ENCODE data around the gene EXOC6.
"Not testable (repeated sequence)": the region's sequence is repeated elsewhere in the genome, so short reads cannot be mapped to it uniquely, and the experiment has no call there.

The EXOC6 gene

DNA sequence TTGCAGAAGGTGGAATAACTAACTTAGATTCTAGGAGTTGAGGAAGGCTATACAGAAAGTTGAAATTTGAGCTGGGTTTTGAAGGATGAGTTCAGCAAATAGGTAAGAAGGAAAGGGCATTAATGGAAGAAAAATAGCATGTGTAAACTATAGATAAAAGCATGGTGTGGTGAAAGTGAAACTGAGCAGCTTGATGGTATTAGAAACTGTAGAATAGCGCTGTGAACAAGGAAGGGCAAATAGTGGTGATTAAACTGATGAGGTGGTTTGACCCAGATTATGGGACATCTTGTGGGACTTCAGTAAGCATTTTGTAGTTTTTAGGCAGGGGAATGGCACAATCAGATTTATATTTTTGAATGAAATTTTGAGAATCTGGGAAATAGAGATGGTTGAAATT lies 90.5 kb downstream of the EXOC6 start:
- no peak for DNase-seq

DNA sequence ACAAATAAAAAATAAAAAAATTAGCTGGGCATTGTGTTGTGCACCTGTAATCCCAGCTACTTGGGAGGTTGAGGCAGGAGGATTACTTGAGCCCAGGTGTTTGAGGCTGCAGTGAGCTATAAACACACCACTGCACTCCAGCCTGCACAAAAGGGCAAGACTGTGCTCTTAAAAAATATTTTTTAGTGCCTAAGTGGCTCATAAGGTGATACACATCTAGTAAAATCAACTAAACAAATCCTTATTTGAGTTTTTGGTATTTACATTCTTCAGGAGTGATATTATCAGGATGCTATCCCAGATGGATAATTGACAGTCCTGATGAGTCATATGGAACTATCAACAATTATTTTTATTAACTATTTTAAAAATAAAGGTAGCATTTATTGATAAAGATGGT lies 93.9 kb downstream of the EXOC6 start:
- DNase-seq, result no peak

- DNase-seq, result no peak
Measured at GRCh38 chr10:92946491-92946890, 98.2 kb downstream of the EXOC6 start.

- not testable (repeated sequence) for DNase-seq
Measured at GRCh38 chr10:92952573-92952972, 104.3 kb downstream of the EXOC6 start.

- DNase-seq, result no peak
Measured at GRCh38 chr10:92957223-92958010, 109.1 kb downstream of the EXOC6 start.

- DNase-seq, result no peak
Measured at GRCh38 chr10:92961638-92962037, 113.3 kb downstream of the EXOC6 start.

GRCh38 chr10:92965314-92965713 lies 117.0 kb downstream of the EXOC6 start:
- no peak for DNase-seq

DNA sequence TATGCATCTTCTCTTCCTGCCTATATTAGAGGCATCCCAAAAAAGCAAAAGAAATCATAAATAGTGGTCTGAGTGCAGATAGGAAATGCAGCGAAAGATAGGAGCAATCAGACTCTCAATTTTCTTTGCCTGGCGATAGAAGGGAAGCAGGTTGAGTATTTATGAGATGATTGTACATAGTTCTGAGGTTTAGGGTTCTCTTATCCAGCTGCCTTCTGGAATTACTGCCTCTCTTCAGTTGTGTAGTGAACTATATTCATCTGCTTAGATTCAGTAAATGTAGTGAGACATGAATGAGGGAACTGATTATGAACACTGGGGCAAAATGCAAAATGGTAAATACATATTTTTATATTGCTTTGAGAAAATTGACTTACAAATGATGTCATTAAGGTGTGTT lies 119.3 kb downstream of the EXOC6 start:
- DNase-seq, result no peak

DNA sequence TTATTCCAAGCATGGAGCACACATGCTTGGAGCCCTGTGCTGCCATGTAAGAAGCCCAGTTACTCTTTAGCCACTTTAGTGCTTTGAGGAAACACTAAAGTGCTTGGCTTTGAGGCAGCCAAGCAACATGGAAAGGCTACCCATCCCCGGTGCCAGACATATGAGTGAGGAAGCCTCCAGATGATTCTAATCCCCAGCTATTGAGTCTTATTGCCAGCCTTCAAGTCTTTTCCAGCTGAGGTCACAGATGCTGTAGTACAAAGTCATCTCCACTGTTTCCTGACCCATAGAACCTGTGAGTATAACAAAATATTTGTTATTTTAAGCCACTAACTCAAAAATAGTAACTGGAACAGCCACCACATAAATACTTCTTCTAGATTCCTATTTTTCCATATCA lies 120.8 kb downstream of the EXOC6 start:
- no peak for DNase-seq

DNA sequence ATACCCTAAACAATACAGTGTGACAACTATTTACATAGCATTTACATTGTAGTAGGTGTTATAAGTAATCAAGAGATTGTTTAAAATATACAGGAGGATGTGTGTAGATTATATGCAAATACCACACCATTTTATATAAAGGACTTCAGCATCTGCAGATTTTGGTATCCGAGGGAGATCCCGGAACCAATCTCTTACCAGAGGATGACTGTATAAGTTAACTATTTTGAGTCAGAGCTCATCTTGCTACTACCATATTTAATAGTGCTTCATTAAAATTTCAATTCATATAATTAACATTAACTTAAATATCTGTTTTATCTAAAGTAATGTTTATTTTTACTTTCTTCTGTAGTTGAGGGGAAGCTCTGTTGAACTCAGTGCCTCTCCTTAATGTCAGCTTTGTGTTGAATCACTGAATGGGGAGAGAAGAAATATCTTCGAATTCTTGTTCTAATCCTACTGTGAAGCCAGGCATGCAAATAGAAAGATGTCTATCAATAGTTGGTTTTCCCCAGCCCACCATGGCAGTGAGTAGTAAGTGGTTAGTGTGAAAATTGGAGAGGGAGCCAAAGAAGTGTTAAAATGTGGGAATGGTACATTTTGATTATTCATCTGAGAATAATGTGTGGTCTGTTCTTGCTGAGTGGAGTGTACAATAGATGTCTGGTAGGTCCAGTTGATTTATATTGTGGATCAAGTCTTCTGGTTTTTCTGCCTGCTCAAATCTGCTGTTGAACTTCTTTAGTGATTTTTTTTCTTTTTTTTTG lies 122.2 kb downstream of the EXOC6 start:
- no peak for DNase-seq

DNA sequence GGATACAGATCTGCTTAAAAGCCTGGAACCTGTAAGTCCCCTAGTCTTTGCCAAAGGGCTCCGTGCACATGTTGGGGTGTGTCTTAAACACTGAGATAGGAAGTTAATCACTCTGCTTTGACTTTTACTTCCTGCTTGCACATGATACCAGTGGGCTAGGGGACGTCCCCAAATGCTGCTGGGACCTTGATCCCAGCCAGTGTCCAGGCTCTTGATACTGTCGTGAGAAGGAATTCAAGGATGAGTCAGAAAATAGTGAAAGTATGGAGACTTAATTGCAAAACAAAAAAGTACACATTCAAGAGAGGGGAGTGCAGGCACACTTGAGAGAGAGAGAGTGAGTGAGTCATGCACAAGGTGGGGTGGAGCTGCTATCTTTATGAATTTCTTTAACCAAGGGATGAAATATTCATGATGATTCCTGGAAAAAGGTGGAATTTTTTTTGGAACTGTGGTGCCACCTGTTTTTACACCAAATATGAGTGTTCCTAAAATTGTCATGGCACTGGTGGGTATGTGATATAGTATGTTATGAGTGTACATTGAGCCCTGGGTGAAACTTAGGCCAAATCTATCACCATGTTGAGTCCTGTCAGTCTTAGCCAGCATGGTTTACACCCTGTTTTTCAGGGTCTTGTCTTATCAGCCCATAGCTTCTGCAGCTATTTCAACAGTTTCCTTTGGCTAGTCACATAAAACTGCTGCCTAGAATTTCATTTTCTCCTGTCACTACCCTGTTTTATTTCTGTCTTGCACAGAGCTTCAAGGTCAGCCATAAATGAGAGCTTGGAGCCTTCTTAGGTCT lies 123.9 kb downstream of the EXOC6 start:
- no peak for DNase-seq

- peak in 1 of 14 donors; percentile 2 for DNase-seq
Measured at GRCh38 chr10:92972886-92973285, 124.6 kb downstream of the EXOC6 start.

DNA sequence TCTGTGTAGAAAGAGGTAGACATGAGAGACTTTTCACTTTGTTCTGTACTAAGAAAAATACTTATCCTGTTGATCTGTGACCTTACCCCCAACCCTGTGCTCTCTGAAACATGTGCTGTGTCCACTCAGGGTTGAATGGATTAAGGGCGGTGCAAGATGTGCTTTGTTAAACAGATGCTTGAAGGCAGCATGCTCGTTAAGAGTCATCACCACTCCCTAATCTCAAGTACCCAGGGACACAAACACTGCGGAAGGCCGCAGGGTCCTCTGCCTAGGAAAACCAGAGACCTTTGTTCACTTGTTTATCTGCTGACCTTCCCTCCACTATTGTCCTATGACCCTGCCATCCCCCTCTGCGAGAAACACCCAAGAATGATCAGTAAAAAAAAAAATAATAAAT lies 128.0 kb downstream of the EXOC6 start:
- DNase-seq, result not testable (repeated sequence)

GRCh38 chr10:92989250-92989649 lies 140.9 kb downstream of the EXOC6 start:
- no peak for DNase-seq

DNA sequence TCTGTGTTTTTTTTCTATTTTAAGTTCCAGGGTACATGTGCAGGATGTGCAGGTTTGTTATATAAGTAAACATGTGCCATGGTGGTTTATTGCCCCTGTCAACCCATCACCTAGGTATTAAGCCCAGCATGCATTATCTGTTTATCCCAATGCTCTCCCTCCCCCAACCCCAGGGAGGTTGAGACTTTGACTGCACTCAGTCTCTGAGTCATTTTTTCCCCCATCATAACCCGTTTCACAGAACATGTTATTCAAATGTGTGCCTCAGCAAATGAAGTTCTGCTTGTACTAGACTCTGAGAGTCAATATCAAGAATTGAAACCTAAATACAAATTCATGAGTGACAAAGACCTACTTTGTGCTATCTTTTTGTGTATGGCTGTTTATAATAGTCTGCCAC lies 142.3 kb downstream of the EXOC6 start:
- DNase-seq, result no peak

GRCh38 chr10:92991513-92991912 lies 143.2 kb downstream of the EXOC6 start:
- no peak for DNase-seq

- DNase-seq, result no peak
Measured at GRCh38 chr10:92993699-92994272, 145.5 kb downstream of the EXOC6 start.

GRCh38 chr10:92995509-92995908 lies 147.2 kb downstream of the EXOC6 start:
- no peak for DNase-seq

DNA sequence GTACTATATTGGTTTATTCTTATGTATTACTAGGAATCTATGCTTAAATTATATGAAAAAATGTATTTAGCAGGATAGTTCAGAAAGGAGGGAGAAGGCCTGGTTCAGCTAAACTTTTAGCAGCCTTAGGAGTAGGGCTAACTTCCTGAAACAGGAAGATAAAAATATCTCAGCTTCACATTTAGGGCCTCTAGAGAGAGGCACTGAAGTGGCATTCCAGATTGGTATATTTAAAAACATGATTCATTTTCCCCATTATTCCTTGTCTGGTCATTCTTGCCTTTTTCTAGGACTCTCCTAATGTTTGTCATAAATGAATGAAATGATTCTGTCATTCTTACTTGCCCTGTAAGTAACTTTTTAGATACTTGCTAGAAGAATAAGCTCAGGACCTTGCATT lies 149.3 kb downstream of the EXOC6 start:
- DNase-seq, result no peak

DNA sequence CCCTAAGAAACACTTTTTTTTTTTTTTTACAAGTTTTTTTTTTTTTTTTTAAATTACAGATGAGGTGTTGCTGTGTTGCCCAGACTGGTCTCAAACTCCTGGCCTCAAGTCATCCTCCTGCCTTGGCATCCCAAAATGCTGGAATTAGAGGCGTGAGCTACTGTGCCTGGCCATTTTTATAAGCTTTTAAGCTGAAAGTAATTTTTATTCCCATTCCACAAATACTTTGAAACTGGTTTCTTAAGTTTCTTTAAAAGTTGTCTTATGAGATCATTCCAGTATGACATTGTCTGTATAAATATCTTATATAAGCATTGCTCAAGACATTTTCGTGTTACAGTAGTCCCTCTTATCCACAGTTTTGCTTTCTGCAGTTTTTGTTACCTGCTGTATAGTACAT lies 150.9 kb downstream of the EXOC6 start:
- DNase-seq, result no peak

GRCh38 chr10:93006435-93007039 lies 158.2 kb downstream of the EXOC6 start:
- no peak for DNase-seq

DNA sequence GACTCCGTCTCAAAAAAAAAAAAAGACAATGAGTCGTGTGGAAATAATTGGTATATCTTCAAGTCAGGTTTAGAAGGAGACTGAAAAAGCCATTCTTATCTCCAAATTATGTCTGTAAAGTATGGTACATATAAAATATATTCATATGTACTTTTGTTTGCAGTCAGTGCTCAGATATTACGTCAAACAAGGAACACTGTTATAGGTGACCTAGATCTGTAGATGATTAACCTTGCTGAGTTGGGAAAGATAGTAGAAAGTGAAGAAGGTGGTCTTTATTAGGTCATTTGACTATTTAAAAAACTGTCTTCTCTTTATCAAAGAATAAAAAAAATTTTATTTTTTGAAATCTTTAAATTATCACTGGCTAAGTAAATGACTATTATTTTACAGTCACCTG lies 167.4 kb downstream of the EXOC6 start:
- DNase-seq, result no peak

All from C1 segment of cervical spinal cord (tissue), 14 donors.